ENCODE measurements around the gene EDNRA. TPM values are rescaled to one million over a fixed set of nuclear protein-coding genes. Genes with fewer than 3 reads are reported as not detected.

EDNRA gene
- total and polyA plus RNA-seq, 2 of the 8 experiments (the other 6 are each of a cell fraction or from before 2014, with no cell fraction given): 1.7 to 3.3 TPM

GRCh38 chr4:147570616-147571015, 89.7 kb downstream of the EDNRA start:
- Histone ChIP-seq H3K9me3 (ENCODE audit: insufficient read depth in 2 of 2, low read depth in 1 of 2, low read length in 1 of 2) (peaks cover 0 to 2% of the 10 kb centered on the region in 2 experiments; a peak in 2 of 4 replicates), H3K4me3 (ENCODE audit: extremely low read depth in 1 of 4, insufficient read depth in 2 of 4, low read depth in 3 of 4, low read length in 4 of 4) (no peak overlapping the region), H3K27me3 (replicated peaks in 1 of 4; ENCODE audit: control insufficient read depth in 3 of 4, extremely low read depth in 1 of 4, insufficient read depth in 3 of 4, low read length in 3 of 4) (no peaks in the 10 kb centered on the region), H3K79me2 (ENCODE audit: control insufficient read depth in 1 of 2, insufficient read depth in 2 of 2, low read length in 2 of 2) (no peaks in the 10 kb centered on the region), H3K14ac (ENCODE audit: insufficient read length) (no peak overlapping the region), H2BK5ac (ENCODE audit: low read depth, low read length) (no peak overlapping the region), H2BK120ac (replicated peaks; ENCODE audit: low read depth, low read length) (no peak overlapping the region), H3K27ac (ENCODE audit: low read depth, low read length) (no peak overlapping the region), H2BK12ac (ENCODE audit: low read depth, low read length) (no peak overlapping the region), H3K23me2 (ENCODE audit: low read depth, low read length) (no peaks in the 10 kb centered on the region), H3K4me1 (replicated peaks in 1 of 4; ENCODE audit: control insufficient read depth in 3 of 4, insufficient read depth in 4 of 4, low read length in 3 of 4) (0 out of 7 replicates have a peak, but pooled peaks cover 0 to 6% (median 0%) of the 10 kb centered on the region in 4 experiments), H3K56ac (replicated peaks; ENCODE audit: insufficient read length, low read depth, low read length) (no peak overlapping the region), H3K79me1 (ENCODE audit: low read depth, low read length) (no peaks in the 10 kb centered on the region), H2AK5ac (ENCODE audit: low read depth, low read length) (no peak overlapping the region), H3K4me2 (ENCODE audit: insufficient read depth in 1 of 2, low read depth in 2 of 2, low read length in 2 of 2) (no peak overlapping the region), H3K9ac (replicated peaks in 1 of 4; ENCODE audit: extremely low read depth in 1 of 4, low read depth in 3 of 4, low read length in 3 of 4) (no peak overlapping the region), H3K36me3 (ENCODE audit: control insufficient read depth in 2 of 4, insufficient read depth in 4 of 4, low read length in 3 of 4) (no peaks in the 10 kb centered on the region), H3K18ac (ENCODE audit: extremely low read depth, low read length) (no peak overlapping the region), H3K23ac (ENCODE audit: insufficient read length) (no peak overlapping the region), H2AFZ (ENCODE audit: low read length) (no peak overlapping the region), H4K5ac (ENCODE audit: insufficient read length, low read depth, low read length) (no peak overlapping the region), H4K20me1 (replicated peaks in 1 of 2; ENCODE audit: control insufficient read depth in 1 of 2, insufficient read depth in 2 of 2, low read length in 2 of 2) (no peaks in the 10 kb centered on the region), H2BK15ac (ENCODE audit: low read length) (no peak overlapping the region), H4K91ac (replicated peaks; ENCODE audit: insufficient read length, low read length) (no peak overlapping the region), H4K8ac (ENCODE audit: extremely low read depth, insufficient read depth, low read length) (no peak overlapping the region), H2BK20ac (ENCODE audit: low read length) (no peak overlapping the region), H3K4ac (replicated peaks; ENCODE audit: insufficient read length, low read depth, low read length) (no peak overlapping the region)
- ChIA-PET CTCF (ENCODE audit: partially characterized antibody) (interaction anchor here (1.0 to 2.8 kb wide), 8 partner anchors 9 to 459 kb away, joined by 3 to 6 read pairs (median 4); no protein-coding TSS in a partner anchor), POLR2A (ENCODE audit: partially characterized antibody) (no interaction called here)
- no peak for FAIRE-seq
- 87% methylated on average over 4 of the region's 4 CpGs; no CpG with 5 or more reads in 1 of the 2 experiments for WGBS, 2 experiments (ENCODE audit: extremely low coverage in 1 of 2, insufficient coverage in 1 of 2, insufficient read length in 1 of 2, insufficient replicate concordance in 2 of 2, low coverage in 1 of 2, low lambda C conversion rate in 2 of 2, missing lambda C conversion rate in 1 of 2)
- no peak for DNase-seq (ENCODE audit: low read depth in 1 of 2, low spot score in 2 of 2)
- TF ChIP-seq YY1 (IDR thresholded peaks at IDR 0.05; ENCODE audit: low read depth, low read length) (no peak), RAD21 (IDR thresholded peaks at IDR 0.05 in 1 of 2, conservative IDR thresholded peaks at IDR 0.05 in 1 of 2; ENCODE audit: low read depth in 2 of 2, low read length in 2 of 2) (peak; percentile 6 to 19; a peak in 1 of 4 replicates), RXRA (IDR thresholded peaks at IDR 0.05; ENCODE audit: insufficient read depth, low read depth, low read length) (no peak)

Measured in H1 (cell line).